CD1c-positive myeloid dendritic cell (primary cell): ENCODE measurements around the gene SSR4.

ENCODE experiments used
- DNase-seq: peaks from one replicate; pipeline ENCODE4 v3.0.0-alpha.2; 2016; ENCODE audit errors: extremely low spot score

The SSR4 gene

DNA sequence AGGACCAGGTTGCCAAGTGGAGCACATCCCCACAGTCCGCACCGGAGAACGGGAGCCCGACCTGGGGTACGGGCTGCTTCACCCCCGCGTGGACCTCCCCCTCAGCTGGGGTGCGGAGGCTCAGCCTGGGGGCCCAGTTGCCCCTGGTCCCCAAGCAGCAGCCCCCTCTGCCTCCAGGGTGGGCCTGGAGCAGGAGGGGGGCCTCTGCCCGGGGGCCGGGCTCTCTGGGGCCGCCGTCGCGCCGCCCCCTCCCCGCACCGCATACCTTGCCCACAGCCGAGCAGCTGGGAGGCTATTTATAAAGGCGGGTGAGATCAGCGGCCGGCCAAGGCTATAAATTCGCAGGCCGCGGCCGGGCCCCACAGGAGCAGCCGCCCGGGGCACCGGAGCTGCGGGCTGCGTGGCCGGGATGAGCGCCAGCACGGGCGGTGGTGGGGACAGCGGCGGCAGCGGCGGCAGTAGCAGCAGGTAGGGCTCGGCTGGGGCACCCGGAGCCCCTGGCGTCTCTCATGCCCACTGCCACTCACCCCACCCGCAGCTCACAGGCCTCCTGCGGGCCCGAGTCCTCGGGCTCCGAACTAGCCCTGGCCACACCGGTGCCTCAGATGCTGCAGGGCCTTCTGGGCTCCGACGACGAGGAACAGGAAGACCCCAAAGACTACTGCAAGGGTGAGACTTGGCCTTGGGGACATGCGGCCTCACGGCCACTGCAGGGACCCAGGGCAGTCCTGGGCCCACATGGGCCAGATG lies 13.6 kb upstream of the SSR4 start, which contains the start of gene SRPK3:
TSS of gene SRPK3 (plus strand) at position 364 of the 750 bp plus-strand sequence. CDS start at position 410, 46 bp downstream.
- no peak for DNase-seq

- no peak for DNase-seq
These were observed 12.9 kb upstream of the SSR4 start for GRCh38 chrX:153781428-153782047.

GRCh38 chrX:153782313-153782712 lies 12.2 kb upstream of the SSR4 start:
- DNase-seq, result no peak

GRCh38 chrX:153782871-153783270 lies 11.6 kb upstream of the SSR4 start:
- no peak for DNase-seq

DNA sequence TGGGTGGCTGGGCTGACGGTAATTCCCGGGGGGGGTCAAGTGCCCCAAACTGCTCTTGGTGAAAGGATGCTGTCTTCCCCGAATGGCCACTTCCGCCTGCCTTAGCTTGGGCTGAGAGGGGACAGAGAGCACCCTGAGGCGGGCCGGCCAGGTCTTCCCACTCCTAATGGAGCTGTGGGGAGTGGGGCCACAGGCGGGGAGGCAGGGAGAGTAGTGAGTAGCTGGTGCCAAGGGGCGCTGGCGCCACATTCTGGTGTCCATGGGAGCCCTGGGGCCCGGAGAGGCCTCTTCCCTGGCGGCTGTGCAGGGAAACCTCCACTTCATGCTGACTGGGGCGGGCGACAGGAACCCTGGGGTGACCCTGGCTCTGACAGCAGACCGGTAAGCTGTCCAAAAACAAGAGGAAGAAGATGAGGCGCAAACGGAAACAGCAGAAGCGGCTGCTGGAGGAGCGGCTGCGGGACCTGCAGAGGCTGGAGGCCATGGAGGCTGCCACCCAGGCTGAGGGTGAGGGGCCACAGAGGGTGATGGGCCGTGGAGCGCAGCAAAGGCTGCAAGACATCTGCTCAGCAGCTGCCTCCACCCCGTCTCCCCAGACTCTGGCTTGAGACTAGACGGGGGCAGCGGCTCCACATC lies 11.0 kb upstream of the SSR4 start:
- DNase-seq, result no peak

DNA sequence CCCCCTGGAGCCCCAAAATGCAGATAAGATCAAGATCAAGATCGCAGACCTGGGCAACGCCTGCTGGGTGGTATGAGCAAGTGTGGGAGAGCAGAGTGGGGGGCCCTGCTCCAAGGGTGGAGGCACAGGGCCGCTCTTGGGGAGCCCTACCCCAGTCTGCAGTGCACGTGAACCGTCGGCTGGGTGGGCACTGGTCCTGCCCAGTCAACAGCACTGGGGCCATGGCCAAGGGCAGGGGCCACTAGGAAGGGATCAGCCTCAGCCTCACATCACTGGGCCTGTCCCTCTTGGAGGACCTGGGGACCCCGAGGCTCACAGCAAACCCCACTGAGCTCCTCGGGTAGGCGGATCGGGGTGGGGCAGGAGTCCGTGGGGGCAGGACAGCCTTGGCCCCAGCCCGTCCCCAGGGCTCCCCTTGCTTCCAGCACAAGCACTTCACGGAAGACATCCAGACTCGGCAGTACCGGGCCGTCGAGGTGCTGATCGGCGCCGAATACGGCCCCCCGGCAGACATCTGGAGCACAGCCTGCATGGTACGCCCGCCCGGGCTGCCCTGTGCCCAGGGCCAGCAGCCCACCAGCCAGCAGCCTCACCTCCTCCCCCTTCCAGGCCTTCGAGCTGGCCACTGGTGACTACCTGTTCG lies 10.0 kb upstream of the SSR4 start:
- DNase-seq, result no peak

GRCh38 chrX:153786669-153787068 lies 7.8 kb upstream of the SSR4 start:
- DNase-seq, result no peak

DNA sequence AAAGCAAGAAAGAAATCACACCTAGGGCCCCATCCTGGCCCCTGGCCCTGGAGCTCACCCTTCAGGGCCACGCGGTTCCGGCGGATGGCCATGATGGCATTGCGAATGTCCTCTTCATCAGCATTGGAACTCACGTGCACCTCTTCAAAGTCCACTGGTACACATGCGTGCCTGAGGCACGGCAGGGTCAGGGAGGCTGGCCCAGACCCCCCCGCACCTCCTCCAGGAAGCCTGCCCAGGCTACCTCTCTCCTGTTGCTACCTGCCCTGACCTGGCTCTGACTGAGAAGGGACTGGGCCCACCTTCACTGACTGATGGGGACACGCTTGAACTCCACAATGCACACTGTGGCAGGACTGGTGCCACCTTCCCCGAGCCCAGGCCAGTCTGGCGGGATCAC lies 4.8 kb upstream of the SSR4 start:
- DNase-seq, result no peak

GRCh38 chrX:153791104-153791852 lies 3.2 kb upstream of the SSR4 start:
- no peak for DNase-seq

DNA sequence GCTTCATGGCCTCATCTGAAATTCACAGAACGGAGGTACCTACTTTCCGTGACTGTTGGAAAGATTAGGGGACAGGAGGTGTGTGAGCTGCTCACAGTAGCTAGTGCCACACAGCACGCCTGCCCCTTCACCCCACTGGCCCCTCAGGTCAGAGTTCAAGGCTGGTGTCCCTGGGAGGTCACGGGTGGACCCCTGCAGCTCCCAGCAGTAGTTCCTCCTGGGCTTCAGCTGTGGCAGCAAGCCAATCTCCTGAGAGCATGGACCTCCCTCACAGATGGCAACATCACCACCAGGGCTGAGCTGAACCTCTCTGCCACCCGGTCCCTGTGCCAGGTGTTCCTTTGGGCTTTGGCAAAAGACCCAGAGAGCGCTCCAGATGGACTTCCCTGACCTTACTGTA lies 2.1 kb upstream of the SSR4 start:
- no peak for DNase-seq

GRCh38 chrX:153793291-153793690 lies 1.2 kb upstream of the SSR4 start:
- DNase-seq, result peak; percentile 62

GRCh38 chrX:153794897-153795816 lies 689 bp downstream of the SSR4 start:
- DNase-seq, result no peak

GRCh38 chrX:153797415-153798015 lies 3.0 kb downstream of the SSR4 start:
- DNase-seq, result no peak

- no peak for DNase-seq
These were observed 4.9 kb downstream of the SSR4 start for GRCh38 chrX:153799326-153799725.

DNA sequence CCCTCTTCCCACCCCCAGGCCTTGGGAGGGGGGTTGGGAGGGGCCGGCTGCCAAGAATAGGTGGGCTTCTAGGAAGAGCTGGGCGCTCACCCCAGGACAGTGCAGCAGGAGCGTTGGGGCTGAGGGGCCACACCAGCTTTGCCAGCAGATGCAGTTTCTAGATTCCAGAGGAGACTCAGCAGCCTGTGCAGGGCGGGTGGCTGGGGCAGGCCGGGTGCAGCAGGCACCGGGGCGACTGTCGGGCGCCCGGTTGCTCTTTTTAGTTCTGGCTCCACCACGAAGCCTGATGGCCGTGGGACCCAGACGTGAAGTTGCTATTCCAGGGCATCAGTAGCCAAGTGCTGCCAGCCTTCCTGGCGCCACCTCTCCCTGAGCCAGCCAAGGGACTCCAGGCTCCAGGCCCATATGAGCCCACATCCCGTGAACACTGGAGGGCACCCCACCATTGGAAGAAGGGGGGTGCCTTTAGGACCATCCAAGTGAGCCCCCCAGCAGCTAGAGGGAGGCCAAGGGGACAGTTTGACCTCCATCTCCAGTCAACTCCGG lies 5.8 kb downstream of the SSR4 start:
- no peak for DNase-seq

DNA sequence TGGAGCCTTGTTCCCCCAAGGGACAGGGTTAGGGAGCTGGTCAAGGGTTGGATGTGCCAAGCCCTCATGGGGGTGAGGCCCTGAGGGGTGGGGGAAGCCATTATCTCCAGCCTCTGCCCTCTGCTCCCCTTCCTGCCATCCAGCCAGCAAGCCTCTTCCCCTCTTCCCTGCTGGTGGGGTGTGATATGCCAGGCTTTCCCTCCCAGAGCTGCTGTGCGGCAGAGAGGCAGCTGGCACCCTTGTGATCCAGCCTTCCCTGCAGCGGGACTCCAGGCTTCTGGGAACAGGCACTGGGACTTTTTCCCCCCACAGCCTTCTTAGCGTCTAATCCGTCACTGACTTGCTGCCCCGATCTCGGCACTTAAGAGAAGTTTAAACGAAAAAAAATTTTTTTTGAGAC lies 6.3 kb downstream of the SSR4 start:
- DNase-seq, result no peak

DNA sequence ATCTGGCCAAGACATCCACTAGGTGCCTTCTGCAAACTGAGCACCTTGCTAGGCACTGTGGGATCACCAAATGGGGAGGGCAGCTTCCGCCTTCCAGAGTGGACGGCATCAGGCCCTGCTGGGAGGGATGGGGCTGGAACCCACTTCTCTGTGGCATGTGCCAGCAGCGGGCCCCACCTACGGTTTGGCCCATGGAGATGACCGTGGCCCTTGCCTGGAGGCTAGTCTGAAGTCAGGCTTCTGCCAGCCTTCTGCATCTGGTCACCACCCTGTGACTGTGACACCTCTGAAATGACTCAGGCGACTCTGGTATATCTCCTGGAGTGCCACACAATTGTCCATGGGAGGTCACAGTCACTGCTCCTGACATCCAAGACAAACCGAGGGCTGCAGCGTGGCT lies 7.2 kb downstream of the SSR4 start:
- DNase-seq, result peak; percentile 12

DNA sequence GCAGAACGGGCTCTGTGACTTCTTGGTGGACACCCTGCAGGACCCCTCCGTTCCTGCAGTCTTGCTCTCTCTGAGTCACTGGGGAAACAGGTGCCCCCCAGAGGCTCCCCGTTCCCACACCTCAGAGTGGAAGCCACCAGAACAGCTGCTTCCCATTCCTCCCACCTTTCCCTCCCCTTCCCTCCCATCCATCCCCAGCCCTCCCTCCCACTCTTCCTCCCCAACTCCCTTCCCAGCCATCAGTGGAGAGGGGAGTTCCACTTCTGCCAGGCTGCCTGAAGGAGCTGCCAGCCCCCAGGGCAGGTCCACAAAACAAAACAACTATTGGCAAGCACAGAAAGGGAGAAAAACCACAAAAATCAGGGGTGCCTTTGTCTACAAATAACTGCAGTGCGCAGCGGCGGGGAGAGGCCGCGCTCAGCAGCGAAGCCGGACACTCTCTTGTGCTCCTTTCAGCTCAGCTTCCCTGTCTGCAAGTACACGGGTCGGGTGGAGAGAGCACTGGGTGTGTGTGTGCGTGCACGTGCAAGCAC lies 8.1 kb downstream of the SSR4 start:
- DNase-seq, result no peak

DNA sequence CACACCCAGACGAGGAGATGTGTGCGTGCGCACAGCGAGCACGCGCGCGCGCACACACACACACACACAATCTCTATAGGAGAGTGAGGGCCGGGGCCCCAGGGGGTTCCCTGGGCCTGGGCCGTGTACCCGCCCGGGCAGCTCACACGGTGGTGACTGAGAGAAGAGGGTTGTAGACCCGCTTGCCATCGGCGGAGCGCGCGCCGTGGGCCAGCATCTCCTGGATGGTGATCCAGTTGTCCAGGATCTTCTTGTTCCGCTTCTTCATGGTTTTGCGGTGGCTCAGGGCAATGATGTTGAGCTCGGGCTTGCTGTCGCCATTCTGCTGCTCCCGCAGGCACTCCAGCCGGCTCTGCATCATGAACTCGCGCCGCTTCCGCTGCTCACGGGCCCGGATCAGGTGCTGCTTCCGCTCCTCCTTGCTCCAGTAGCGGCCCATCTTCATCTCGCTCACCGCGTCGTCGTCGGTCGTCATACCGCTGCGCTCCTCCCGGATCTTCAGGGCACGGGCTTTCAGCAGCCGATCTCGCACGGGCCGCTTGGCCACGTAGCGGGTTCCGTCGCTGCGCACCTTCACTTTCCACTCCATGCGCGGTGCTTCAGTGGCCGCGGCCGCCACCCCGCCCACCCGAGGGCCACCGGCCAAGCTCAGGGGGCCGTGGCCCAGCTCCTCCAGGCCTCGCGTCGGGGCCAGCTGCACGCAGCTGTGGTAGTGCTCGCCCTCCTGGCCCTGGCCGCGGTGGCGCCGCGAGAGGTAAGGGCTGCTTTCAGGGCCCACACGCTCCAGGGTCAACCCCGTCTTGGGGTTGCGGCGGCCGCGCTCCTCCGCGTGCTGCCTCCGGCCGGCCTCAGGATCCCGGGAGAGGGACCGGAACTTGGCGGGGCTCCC lies 9.0 kb downstream of the SSR4 start:
- no peak for DNase-seq
